Ramos (cell line): Measurements from ENCODE around the gene MICOS13.

Source experiments
- in situ Hi-C: fragments of 300-500 bp; cut with MboI; formaldehyde crosslinking; loops from one replicate; pipeline ENCODE4 v1.14.3; 2022; ENCODE audit warnings: low sequenced_read_pairs; ENCODE audit not compliant: unreplicated experiment

Gene MICOS13, protein sequence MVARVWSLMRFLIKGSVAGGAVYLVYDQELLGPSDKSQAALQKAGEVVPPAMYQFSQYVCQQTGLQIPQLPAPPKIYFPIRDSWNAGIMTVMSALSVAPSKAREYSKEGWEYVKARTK

DNA sequence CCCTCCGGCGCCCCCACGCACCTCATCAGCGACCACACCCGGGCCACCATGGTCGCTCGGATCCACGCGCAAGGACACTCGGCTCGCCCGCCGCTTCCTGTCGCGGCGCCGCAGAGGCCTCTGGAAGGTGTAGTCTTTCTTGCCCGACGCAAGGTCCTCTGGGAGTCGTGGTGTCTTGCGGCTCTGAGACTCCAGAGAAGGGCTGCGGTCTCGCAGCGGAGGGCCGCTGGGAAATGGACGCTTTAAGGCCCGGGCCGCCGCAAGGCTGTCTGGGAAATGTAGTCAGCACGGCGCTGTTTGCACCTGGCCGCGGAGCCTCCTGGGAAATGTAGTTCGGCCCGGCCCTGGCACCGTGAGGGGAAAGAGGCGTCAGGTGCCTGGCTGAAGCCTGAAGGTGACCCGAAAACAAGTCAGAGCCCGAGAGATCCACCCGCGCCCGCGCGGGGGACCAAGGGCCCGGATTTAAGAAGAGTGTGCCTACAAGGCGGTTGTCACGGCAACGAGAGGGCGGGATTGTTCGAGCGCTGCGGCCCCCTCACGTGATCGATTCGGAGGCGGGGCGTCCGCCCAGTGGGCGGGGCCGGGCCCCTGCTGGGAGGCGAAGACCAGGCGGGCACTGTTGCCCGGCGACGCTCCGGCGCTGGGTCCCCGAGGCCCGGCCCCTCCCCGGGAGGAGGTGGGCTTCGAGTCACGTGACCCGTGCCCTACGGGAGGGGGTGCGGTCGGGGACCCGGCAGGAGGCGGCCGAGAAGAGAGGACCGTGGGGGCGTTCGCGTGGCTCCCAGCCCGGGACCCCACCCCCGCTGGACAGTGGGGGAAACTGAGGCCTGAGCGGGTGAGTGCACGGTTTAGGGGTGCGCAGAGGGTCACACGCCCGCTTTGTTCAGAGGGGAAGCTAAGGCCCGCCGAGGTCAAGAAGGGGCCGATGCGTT lies at the start of gene MICOS13, which contains the start of gene HSD11B1L:
MICOS13 (minus strand) TSS at position 80 of the 932 bp plus-strand sequence; CDS start at position 50, 30 bp downstream.
HSD11B1L (plus strand) TSS at position 591 of the 932 bp plus-strand sequence. CDS start 3,806 bp downstream, outside the sequence.
- in situ Hi-C loops: loop anchor here (5.0 kb wide), 1 partner anchor 112 kb away; the partner anchor contains the start of gene DUS3L

DNA sequence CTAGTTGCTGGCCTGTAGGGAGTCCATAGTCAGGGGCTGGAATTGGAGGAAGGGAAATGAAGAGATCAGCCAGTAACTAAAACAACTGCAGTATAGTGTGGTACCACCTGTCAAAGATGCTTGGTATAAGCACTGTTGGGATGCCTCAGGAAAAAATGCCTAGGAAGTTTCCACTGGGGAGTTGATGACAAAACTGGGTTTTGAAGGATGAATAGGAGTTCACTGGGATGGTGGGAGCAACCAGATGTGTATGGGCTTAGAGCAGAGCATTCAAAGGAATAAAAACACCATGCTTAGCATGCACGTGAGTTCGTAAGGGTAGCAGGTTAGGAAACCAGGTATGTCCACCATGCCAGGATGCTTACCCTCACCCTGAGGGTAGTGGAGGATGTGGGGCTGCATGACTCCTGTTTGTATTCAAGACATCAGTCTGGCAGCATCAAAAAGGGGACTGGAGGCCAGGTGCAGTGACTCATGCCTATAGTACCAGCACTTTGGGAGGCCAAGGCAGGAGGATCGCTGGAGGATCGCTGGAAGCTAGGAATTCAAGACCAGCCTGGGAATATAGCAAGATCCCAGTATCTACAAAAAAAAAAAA lies 47.2 kb upstream of the MICOS13 start:
- in situ Hi-C loops: no loop called here

DNA sequence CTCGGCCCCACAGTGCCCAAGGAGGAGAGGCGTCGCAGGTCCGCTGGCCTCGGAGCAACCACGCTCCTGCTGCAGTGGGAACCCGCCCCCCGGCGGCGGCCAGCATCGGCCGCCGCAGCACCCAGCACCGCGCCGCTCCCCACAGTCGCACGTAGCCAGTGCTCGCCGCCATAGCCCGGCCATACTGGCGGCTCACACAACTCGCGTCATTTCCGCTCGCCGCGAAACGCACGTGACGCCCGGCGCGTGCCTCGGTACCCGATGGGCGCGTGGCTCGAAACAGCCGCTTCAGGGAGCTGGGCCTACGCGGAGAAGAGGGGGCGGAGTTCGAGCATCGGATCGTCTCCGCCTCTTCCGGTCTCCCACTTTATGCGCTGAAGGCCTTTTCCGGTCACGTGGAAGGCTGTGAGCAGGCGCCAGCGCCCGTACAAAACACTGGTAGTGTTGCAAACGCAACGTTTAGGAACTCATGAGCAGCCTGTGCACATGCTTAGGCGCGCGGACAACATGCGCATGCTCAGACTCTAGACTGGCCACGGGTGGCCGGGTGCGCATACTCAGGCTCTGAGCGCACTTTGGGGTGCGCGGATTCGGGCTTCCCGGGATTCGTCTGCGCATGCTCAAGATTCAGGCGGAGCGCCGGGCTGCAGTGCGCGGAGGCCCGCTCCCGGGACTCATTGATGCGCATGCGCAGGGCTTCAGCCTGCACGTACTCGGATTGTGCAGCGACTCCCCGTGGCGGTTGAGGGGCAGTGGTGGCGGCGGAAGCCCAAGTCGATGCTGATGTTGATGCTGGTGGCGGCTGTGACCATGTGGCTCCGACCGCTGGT lies 39.9 kb upstream of the MICOS13 start, which contains the start of the genes CATSPERD and LONP1:
CATSPERD (plus strand) TSS at position 677 of the 830 bp plus-strand sequence; CDS start at position 778, 101 bp downstream.
LONP1 (minus strand) TSS at position 186 of the 830 bp plus-strand sequence; CDS start at position 172, 14 bp downstream.
- in situ Hi-C loops: no loop called here

DNA sequence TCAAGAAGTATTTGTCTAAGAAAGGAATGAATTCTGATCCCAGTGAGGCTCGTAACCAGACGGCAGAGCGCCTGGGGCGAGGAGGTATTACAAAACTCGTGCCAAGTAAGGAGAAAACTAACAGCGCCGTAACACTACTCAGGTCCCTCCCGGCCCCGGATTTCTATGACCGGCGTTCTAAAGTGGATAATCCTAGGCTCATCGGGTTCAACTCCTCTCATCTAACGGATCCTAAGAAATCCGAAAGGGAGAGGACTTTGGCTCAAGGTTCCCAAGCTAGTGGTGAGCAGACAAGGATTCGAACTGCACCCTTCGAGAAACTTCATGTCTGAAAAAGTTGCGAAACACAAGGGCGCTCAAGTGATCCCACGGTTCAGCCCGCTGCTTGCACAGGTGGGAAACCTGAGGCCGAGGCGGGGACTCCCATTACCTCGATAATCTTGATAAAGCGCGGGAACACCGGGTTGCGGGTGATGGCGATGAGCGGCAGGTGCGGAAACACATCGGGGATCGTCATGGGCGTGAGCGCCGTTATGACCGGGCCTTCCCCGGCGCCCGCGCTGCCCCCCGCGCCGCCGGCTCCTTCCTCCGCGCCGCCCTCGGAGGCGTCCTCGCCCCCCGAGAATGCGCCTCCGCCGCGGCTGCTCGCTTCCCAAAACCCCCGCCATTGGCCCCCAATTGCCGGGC lies 39.1 kb upstream of the MICOS13 start:
- in situ Hi-C loops: no loop called here

DNA sequence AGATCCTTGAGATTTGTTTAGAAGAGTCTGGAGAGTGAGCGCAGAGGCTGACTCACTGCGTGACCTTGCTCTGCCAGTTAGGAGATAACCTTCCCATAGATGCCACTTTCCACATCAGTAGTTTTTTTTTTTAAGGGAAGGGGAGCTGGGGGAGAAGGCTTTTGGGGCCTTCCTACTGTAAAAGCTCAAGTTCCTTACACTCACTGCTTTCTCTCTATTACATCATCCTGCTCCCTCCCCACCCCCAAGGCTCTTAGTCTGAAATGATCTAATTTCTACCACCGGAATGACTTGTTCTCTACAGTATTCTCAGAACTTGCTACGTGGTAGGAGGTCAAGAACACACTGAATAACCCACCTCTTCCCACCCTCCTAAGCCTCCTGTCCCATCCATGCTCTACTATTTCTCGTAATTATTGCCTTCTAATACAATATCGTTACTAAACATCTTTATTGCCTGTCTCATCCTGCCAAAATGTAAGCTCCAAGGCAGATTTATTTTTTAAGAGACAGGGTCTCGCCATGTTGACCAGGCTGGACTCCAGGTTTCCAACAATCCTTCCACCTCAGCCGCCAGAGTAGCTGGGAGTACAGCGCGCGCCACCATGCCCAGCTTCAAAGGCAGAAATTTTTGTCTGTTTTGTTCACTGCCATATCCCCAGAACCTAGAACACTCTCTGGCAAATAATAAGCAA lies 38.4 kb upstream of the MICOS13 start:
- in situ Hi-C loops: no loop called here

DNA sequence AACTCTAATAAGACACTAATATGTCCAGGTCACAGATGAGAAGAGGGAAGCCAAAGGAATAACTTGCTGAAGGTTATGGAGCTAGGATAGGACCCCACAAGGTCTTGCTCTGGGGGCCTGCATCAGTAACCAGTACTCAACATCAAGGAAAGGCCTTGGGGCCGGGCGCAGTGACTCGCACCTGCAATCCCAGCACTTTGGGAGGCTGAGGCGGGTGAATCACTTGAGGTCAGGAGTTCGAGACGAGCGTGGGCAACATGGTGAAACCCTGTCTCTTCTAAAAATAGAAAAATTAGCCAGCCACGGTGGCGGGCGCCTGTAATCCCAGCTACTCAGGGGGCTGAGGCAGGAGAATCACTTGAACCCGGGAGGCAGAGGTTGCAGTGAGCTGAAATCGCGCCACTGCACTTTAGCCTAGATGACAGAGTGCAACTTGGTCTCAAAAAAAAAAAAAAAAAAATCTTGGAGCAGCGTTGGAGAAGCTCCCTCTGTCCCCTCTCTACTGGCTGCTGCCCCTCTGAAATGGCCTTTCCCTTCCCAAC lies 37.8 kb upstream of the MICOS13 start:
- in situ Hi-C loops: no loop called here

DNA sequence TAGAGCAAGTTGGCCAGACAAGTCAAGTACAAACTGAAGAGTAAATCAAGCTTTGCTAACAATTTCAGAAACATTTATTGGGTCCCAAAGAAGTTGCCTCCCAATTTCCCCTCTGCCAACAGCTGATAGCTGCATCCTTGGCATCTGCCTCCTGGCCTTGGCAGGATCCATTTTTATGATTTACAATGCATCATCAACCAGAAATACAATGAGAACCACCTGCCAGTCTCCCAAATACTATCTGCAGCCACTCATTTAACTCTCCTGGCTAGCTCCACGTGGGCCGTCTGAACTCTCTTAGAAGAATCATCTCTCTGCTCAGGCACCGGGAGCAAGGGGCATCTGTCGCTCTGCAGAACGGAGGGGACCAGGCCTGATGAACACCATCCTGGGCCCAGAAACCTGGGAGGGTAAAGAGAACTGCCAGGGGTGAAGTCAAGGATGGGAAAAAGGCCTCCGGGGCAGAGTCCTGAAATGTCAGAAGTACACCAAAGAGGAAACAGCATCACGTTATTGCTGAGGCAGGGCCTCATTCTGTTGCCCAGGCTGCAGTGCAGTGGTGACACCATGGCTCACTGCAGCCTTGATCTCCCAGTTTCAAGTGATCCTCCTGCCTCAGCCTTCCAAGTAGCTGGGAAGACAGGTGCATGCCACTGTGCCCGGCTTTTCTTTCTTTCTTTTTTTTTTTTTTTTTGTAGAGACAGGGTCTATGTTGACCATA lies 37.1 kb upstream of the MICOS13 start:
- in situ Hi-C loops: no loop called here

DNA sequence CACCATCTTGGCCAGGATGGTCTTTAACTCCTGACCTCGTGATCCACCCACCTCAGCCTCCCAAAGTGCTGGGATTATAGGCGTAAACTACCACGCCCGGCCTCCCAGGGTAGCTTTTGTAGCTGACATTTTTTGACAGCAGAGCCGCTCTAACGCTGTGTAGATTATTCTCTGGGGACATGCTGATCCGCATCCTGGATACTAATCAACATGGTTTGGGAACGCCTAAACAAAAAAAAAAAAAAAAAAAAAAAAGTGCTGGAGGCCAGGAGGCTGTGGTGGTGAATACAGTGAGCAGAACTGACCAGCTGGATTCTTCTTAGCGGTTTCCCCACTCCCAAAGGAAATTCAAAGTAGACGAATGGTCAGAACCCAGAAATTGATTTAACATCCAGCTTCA lies 34.5 kb upstream of the MICOS13 start:
- in situ Hi-C loops: no loop called here

DNA sequence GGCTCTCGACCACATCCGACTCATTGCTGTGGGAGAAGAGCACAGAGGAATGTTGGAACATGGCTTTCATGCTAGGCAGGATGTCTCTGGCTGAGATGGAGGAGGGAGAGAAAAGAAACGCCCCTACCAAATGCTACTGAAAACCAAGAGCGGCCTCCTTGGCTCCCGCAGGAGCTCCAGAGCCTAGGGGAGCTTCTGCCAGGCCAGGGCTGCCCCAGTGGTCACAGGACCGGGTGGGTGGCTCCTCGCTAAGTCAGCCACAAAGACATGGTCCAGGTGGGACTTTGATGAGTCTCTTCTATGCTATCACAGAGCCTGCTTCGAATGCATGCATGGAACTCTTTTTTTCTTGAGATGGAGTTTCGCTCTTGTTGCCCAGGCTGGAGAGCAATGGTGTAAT lies 32.9 kb upstream of the MICOS13 start:
- in situ Hi-C loops: no loop called here

DNA sequence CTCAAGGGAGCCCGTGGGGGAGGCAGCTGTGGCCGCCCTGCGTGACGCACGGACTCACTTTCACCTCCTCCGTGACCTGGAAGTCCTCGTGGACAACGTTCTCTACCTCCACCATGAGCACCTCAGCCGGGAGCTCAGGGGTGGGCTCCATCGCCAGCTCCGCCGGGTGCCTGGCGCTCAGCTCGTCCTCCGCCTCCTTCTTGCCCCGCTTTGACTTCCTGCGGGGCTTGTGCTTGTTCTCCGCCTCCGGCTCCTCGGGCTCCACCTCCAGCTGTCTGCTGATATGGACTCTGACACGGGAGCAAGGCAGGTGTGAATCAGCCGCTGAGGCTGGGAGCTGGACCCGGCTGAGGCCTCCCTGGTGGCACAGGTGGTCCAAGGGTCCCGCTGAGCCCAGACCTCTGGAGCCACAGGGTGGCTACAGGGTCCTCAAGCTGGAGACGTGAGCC lies 31.4 kb upstream of the MICOS13 start:
- in situ Hi-C loops: no loop called here

DNA sequence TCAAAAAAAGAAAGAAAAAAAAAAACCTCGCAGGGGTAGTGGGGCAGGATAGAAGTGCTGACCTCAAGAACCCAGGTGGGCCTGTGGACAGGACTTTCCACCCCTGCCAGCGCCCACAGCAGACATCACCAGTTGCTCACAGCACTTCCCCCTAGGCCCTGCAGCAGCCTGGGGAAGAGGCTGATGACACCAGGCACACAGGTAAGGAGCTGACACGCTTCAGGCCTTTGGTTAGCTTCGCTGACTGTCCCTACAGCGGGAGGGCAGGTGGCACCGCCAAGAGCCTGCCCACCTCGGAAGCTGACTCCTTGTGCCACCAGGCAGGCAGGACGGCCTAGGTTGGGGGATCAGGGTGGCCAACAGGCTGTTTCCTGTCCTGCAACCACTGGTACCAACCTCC lies 30.7 kb upstream of the MICOS13 start:
- in situ Hi-C loops: no loop called here

DNA sequence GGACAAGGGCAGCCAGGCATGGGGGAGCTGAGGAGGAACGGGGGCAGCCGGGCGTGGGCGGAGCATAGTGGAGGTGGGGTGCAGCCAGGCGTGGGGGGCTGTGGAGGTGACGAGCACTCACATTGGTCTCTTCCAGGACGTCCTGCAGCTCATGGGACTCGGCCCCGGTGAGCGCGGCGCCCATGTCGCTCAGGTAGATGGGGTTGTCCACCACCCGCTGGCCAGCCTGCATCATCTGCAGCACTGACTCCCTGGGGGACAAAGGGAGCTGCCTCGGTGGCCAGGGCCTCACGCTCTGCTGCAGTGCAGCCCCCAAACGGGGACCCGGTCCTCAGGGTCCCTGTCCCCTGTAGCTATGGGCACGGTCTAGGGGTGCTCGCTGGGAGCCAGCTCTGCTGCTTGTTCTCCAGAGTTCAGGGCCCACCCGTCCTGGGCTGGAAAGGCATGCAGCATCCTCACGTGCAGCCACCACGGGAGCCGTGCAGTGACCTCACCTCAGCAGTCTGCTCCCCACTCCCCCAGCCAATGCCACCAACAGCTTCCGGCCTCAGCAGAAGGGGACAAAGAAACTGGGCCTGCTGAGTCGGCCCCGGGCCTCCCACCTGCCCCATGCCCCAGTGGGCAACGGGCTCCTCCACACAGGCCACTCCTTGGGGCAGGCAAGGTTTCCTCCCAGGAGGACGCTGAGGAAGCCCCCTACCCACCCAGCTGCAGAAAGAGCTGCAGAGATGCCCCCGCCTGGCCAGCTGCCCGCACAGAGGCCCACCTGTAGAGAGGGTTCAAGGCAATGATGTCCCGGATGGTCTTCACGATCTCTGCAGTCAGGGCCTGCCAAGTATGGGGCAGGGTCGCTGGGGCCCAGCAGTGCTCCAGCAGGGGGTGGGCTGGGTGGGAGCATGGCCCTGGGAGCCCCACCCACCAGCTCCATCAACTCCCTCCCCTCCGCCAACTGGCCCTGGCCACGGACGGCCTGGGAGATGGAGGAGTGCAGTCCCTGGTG lies 27.6 kb upstream of the MICOS13 start:
- in situ Hi-C loops: no loop called here

DNA sequence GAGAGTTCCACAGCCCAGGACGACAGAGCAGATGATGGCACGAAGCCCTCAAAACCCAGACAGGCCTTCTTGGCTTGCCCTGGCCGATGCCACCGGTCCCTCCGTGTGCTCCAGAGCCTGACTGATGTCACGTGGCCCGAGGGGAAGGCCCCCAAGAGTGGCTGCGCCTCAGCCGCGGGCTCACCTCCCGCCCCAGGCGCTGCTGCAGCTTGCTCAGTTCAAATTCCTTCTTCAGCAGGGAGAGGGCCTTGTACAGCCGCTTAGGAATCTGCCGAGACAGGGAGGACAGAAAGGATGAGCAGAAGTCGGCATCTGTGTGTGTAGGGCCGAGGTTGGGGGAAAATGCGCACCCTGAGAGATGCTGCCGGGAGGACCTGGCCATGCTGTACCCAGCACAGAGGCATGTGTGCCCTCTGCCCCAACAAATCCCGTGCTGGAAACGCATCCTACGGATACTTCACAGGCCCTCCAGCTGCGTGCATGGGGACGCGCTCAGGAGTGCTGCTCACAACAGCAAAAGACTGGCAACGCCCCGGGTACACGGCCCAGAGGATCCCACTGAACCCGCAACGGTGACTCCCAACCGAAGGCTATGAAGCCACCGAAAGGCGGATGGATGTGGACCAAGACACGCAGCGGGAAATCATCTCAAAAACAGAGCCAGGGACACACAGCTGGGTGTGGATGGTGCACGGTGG lies 26.7 kb upstream of the MICOS13 start:
- in situ Hi-C loops: no loop called here

DNA sequence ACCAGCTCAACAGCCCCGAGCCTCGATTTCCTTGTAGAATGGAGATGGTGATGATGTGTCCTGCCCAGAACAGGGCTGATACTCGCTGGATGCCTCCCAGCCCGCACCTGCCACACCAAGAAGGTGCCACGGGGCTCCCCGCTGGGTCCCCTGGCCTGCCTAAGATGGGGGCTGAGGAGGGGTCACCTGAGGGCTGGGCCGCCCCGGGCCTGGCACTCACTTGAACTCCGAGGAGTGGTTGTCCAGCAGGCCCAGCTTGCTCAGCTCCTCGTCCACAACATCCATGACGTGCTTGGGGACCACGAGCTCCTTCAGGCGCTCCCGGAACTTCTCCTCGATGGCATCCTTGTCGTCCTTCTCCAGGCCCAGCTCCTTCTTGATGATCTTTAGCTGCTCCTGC lies 25.2 kb upstream of the MICOS13 start:
- in situ Hi-C loops: no loop called here

DNA sequence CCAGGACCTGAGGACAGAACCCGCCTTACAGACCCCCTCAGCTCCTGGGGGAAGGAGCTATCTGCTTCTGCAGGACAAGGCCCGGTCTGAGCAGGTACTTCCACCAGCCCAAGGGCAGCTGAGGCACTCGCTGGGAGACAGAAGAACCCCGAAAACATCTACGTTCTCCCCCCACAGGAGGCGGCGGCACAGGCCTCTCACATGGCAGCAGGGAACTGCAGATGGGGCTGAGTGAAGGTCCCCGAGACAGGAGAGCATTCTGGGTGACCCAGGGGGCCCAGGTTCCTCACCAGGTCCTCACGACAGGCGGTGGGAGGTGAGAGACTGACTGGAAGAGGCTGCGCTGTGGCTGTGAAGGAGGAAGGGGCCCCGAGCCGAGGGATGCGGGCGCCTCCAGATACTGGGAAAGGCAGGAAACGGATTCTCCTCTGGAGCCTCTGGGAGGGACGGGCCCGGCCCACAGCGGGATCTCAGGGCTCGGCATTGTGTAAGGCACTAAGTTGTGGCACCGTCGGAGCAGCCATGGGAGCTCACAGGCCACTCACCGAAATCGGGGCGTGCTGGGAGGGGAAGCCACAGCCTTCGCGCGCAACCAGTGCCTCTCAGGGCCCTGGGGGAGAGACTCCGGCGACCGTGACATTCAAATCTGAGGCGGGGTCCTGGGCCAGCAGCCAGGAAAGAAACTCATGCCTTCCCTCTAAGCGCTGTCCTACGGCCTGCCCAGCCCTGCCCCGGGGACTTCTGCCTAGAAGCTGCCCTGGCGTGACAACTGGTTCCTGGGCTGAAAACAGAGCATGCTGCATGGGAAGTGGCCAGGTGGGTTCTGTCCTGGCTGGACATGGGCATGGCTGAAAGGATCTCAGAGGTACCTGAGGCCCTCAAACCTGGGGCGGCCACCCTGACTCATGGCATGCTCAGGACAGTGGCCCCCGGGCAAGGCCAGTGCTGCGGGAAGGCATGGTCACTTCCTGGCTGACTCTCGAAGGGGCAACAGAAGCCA lies 23.8 kb upstream of the MICOS13 start:
- in situ Hi-C loops: no loop called here
